Mucosa of rectum (tissue), 2 donors: Measurements from ENCODE around the gene TIMM17B.
"Not testable (repeated sequence)": the region's sequence is repeated elsewhere in the genome, so short reads cannot be mapped to it uniquely, and the experiment has no call there.

Experiments
- H3K27ac ChIP-seq, 2 donors: one replicate each; pipeline ENCODE4 v1.7.0; 2013; ENCODE audit warnings: inconsistent platforms in 2 of 2, low read depth in 2 of 2, low read length in 2 of 2
- H3K27me3 ChIP-seq, 2 donors: one replicate each; pipeline ENCODE4 v1.7.0; 2013; ENCODE audit warnings: low read length in 2 of 2; ENCODE audit not compliant: control insufficient read depth in 2 of 2, insufficient read depth in 2 of 2
- H3K36me3 ChIP-seq, 2 donors: one replicate each; pipeline ENCODE4 v1.7.0; 2013; ENCODE audit warnings: low read length in 2 of 2; ENCODE audit not compliant: control insufficient read depth in 2 of 2, insufficient read depth in 2 of 2
- H3K4me1 ChIP-seq, 2 donors: one replicate each; pipeline ENCODE4 v1.7.0; 2013; ENCODE audit warnings: low read length in 2 of 2, mild to moderate bottlenecking in 1 of 2; ENCODE audit not compliant: control insufficient read depth in 2 of 2, insufficient read depth in 2 of 2
- H3K4me3 ChIP-seq, 2 donors: one replicate each; pipeline ENCODE4 v1.7.0; 2013; ENCODE audit warnings: low read length in 2 of 2
- H3K9ac ChIP-seq, 2 donors: one replicate each; pipeline ENCODE4 v1.7.0; 2013; ENCODE audit warnings: low read length in 2 of 2, low read depth in 1 of 2, mild to moderate bottlenecking in 1 of 2
- H3K9me3 ChIP-seq, 2 donors: one replicate each; pipeline ENCODE4 v1.7.0; 2013; ENCODE audit warnings: low read length in 2 of 2; ENCODE audit not compliant: control insufficient read depth in 2 of 2
- donor health status: healthy.
- donor health status: Normal muscosa, but diverticular disease.

The TIMM17B gene

DNA sequence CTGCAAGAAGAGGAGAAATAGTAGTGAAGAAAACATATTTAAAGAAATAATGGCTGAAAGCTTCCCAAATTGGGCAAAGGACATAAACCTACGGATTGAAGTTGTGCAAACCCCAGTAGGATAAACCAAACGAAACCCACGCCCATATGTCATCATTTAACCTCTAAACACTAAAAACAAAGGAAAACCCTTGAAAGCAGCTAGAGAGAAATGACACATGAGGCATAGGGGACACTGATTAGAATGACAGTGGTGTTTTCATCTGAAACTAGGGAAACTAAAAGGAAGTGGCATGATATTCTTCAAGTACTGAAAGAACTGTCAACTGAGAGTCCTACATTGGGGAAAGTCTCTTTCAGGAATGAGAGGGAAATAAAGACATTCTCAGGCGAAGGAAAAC is 20.6 kb downstream of the TIMM17B start:
- H3K4me3 ChIP-seq, H3K36me3 ChIP-seq, H3K27ac ChIP-seq, H3K4me1 ChIP-seq, H3K9ac ChIP-seq, H3K9me3 ChIP-seq, H3K27me3 ChIP-seq: not testable (repeated sequence)

DNA sequence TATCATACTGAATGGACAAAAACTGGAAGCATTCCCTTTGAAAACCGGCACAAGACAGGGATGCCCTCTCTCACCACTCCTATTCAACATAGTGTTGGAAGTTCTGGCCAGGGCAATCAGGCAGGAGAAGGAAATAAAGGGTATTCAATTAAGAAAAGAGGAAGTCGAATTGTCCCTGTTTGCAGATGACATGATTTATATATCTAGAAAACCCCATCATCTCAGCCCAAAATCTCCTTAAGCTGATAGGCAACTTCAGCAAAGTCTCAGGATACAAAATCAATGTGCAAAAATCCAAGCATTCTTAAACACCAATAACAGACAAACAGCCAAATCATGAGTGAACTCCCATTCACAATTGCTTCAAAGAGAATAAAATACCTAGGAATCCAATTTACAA is 25.6 kb downstream of the TIMM17B start:
- not testable (repeated sequence) for H3K4me1 ChIP-seq, H3K4me3 ChIP-seq, H3K27me3 ChIP-seq, H3K36me3 ChIP-seq, H3K9me3 ChIP-seq, H3K9ac ChIP-seq, H3K27ac ChIP-seq

DNA sequence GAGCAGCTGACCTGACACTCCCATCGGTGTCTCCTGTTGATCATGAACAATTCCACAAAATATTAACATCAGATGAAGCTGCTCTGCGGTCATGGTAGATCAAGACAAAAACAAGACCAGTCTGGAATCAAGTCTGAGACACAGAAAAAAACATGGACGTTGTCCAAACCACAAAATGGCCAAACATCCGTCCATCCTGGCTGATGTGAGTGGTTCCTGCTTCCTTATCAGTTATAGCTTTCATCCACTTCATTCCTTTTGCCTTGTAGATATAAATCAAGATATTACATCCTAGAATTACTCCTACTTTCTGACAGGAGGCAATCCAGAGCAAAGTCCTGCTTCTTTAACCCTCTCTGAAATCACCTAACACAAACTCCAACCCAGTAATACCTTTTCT is 33.4 kb downstream of the TIMM17B start:
- no peaks in the 10 kb centered on the region for H3K9me3 ChIP-seq
- H3K27ac ChIP-seq, result no peak overlapping the region
- H3K9ac ChIP-seq, result no peak overlapping the region
- no peaks in the 10 kb centered on the region for H3K36me3 ChIP-seq
- no peaks in the 10 kb centered on the region for H3K27me3 ChIP-seq
- no peak overlapping the region for H3K4me3 ChIP-seq
- no peaks in the 10 kb centered on the region for H3K4me1 ChIP-seq

DNA sequence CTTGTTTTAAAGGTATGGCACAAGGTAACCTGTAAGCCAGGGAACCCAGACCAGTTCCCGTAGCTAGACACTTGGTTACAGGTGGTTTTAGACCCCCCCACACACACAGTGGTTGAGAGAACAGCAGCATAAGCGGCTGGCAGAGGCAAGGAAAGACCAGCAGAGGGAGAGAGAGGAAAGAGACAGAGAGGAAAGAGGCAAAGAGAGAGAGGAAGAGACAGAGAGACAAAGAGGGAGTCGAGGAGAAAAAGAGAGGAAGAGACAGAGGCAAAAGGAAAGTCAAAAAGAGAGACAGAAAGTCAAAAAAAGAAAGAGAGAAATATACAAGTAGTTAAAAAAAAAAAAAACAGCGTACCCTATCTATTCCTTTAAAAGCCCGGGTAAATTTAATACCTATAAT is 42.7 kb downstream of the TIMM17B start:
- Histone ChIP-seq H3K4me1 (no peaks in the 10 kb centered on the region), H3K27ac (no peak overlapping the region), H3K4me3 (no peak overlapping the region), H3K9me3 (no peaks in the 10 kb centered on the region), H3K9ac (no peak overlapping the region), H3K36me3 (no peaks in the 10 kb centered on the region), H3K27me3 (no peaks in the 10 kb centered on the region)

DNA sequence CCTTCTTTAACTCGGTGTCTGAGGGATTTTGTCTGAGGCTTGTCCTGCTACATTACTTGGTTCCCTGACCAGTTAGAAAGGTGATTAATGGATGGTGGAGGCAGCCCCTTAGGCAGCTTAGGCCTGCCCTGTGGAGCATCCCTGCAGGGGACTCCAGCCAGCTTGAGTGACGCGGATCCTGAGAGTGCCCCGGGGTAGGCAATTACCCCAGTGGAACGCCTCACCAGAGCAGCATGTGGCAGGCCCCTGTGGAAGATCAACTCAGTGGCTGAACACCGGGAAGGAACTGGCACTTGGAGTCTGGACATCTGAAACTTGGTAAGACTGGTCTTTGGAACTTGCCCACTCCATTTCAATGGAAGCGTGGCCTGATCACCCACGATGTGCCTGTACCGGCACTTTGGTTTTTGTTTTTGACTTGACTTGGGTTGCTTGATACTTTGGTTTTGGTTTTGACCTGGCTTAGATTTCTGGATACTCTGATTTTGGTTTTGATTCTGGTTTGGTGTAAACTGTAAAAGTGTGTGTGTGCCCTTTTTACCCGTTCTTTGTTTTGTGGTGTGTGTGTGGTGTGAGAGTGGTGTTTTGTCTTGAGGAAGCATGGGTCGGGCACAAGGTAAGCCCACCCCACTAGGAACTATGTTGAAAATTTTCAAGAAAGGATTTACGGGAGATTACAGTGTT is 43.3 kb downstream of the TIMM17B start:
- not testable (repeated sequence) for H3K4me3 ChIP-seq, H3K27me3 ChIP-seq, H3K4me1 ChIP-seq, H3K27ac ChIP-seq, H3K9me3 ChIP-seq, H3K9ac ChIP-seq, H3K36me3 ChIP-seq

DNA sequence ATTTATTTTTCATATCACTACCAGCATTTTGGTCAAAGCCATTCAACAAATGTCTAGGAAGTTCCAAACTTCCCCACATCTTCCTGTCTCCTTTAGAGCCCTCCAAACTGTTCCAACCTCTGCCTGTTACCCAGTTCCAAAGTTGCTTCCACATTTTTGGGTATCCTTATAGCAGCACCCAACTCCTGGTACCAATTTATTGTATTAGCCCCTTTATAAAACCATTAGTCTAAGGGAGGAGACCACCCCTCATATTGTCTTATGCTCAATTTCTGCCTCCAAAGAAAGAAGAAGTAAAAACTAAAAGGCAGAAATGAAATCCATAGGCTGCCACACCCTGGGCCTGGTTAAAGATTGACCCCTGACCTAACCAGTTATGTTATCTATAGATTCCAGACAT is 44.1 kb downstream of the TIMM17B start:
- not testable (repeated sequence) for H3K4me3 ChIP-seq, H3K27me3 ChIP-seq, H3K36me3 ChIP-seq, H3K27ac ChIP-seq, H3K9me3 ChIP-seq, H3K9ac ChIP-seq, H3K4me1 ChIP-seq

DNA sequence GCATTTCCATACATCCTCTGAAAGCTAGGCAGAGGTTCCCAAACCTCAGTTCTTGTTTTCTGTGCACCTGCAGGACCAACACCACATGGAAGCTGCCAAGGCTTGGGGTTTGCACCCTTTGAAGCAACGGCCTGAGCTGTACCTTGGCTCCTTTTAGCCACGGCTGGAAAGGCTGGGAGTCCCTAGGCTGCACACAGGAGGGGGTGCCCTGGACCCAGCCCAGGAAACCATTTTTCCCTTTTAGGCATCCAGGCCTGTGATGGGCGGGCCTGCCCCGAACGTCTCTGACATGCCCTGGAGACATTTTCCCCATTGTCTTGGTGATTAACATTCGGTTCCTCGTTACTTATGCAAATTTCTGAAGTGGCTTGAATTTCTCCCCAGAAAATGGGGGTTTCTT is 44.7 kb downstream of the TIMM17B start:
- Histone ChIP-seq H3K4me1 (no peaks in the 10 kb centered on the region), H3K9ac (no peak overlapping the region), H3K4me3 (no peak overlapping the region), H3K9me3 (no peaks in the 10 kb centered on the region), H3K36me3 (no peaks in the 10 kb centered on the region), H3K27ac (no peak overlapping the region), H3K27me3 (no peaks in the 10 kb centered on the region)

DNA sequence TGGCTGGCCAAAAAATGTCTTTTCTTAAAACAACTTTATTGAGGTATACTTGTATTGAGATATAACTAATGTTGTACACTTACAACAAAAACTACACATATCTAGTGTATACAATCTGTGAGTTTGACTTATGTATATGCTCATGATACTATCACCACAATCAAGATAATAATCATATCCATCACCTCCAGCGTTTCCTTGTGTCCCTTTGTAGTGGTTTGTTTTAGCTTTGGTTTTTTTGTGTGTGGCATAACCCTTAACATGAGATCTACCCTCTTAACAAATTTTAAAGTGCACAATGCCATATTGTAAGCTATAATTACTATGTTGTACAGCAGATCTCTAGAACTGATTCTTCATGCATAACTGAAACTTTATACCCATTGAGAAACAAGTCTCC is 48.7 kb downstream of the TIMM17B start:
- no peak overlapping the region for H3K9ac ChIP-seq
- H3K27ac ChIP-seq, result no peak overlapping the region
- H3K4me1 ChIP-seq, result no peaks in the 10 kb centered on the region
- H3K9me3 ChIP-seq, result no peaks in the 10 kb centered on the region
- no peaks in the 10 kb centered on the region for H3K27me3 ChIP-seq
- H3K36me3 ChIP-seq, result no peaks in the 10 kb centered on the region
- no peak overlapping the region for H3K4me3 ChIP-seq
